Measurements from ENCODE around the gene SLC36A1. TPM values are rescaled to one million over a fixed set of nuclear protein-coding genes. Genes with fewer than 3 reads are reported as not detected.

Gene SLC36A1
- total RNA-seq, 1 donor from 2014 or later: 19.9 TPM

GRCh38 chr5:151454889-151455288 is 7.5 kb downstream of the SLC36A1 start:
- Histone ChIP-seq H3K27me3 (no peaks in the 10 kb centered on the region), H3K4me3 (no peak overlapping the region), H3K4me1 (no peaks in the 10 kb centered on the region), H3K36me3 (peaks cover 4 to 6% of the 10 kb centered on the region in 2 donors), H3K9me3 (no peaks in the 10 kb centered on the region), H3K27ac (no peak overlapping the region)
- DNase-seq (ENCODE audit: low spot score in 2 of 2): no peak
- no peak for TF ChIP-seq CTCF (IDR thresholded peaks at IDR 0.05)
- intact Hi-C loops (cut with DNase I): no loop called here

- no peak for DNase-seq (ENCODE audit: low spot score in 2 of 2)
- peaks cover 4 to 12% of the 10 kb centered on the region in 2 donors for H3K36me3 ChIP-seq
- intact Hi-C loops (cut with DNase I): no loop called here
- no peaks in the 10 kb centered on the region for H3K27me3 ChIP-seq
- H3K27ac ChIP-seq: no peak overlapping the region
- H3K4me1 ChIP-seq: no peaks in the 10 kb centered on the region
- H3K9me3 ChIP-seq: no peaks in the 10 kb centered on the region
- H3K4me3 ChIP-seq: no peak overlapping the region
- no peak for TF ChIP-seq CTCF (IDR thresholded peaks at IDR 0.05)
Observed at GRCh38 chr5:151456321-151456940, 9.0 kb downstream of the SLC36A1 start.

- DNase-seq (ENCODE audit: low spot score in 2 of 2): no peak
- peaks cover 4 to 12% of the 10 kb centered on the region in 2 donors for H3K36me3 ChIP-seq
- intact Hi-C loops (cut with DNase I): no loop called here
Observed at GRCh38 chr5:151458314-151458713, 10.9 kb downstream of the SLC36A1 start.

GRCh38 chr5:151459680-151460324 is 12.4 kb downstream of the SLC36A1 start:
- no peak for TF ChIP-seq CTCF (IDR thresholded peaks at IDR 0.05)
- no peak overlapping the region for H3K27ac ChIP-seq
- no peaks in the 10 kb centered on the region for H3K4me1 ChIP-seq
- no peaks in the 10 kb centered on the region for H3K9me3 ChIP-seq
- peaks cover 10 to 24% of the 10 kb centered on the region in 2 donors for H3K36me3 ChIP-seq
- H3K4me3 ChIP-seq: no peak overlapping the region
- intact Hi-C loops (cut with DNase I): no loop called here
- H3K27me3 ChIP-seq: no peaks in the 10 kb centered on the region
- DNase-seq (ENCODE audit: low spot score in 2 of 2): no peak

More at GRCh38 chr5:151458314-151458713, 10.9 kb downstream of the SLC36A1 start:
- no peak overlapping the region for H3K4me3 ChIP-seq
- no peaks in the 10 kb centered on the region for H3K4me1 ChIP-seq
- H3K27me3 ChIP-seq: no peaks in the 10 kb centered on the region
- no peaks in the 10 kb centered on the region for H3K9me3 ChIP-seq
- no peak for TF ChIP-seq CTCF (IDR thresholded peaks at IDR 0.05)
- no peak overlapping the region for H3K27ac ChIP-seq

- no peak for DNase-seq (ENCODE audit: low spot score in 2 of 2)
- no peak for TF ChIP-seq CTCF (IDR thresholded peaks at IDR 0.05)
- intact Hi-C loops (cut with DNase I): no loop called here
Observed at GRCh38 chr5:151461312-151461711, 13.9 kb downstream of the SLC36A1 start.

More at GRCh38 chr5:151461312-151461711, 13.9 kb downstream of the SLC36A1 start:
- Histone ChIP-seq H3K27ac (no peak overlapping the region), H3K4me3 (no peak overlapping the region), H3K27me3 (no peaks in the 10 kb centered on the region), H3K4me1 (no peaks in the 10 kb centered on the region), H3K9me3 (no peaks in the 10 kb centered on the region), H3K36me3 (peaks cover 19 to 39% of the 10 kb centered on the region in 2 donors)
